Sigmoid colon (tissue), 7 donors: ENCODE measurements around the gene PRKAG3. TPM values are rescaled to one million over a fixed set of nuclear protein-coding genes. Genes with fewer than 3 reads are reported as not detected.

Experiments
- DNase-seq: peaks from one replicate; pipeline ENCODE4 v3.0.0-alpha.2; 2019
- H3K27ac ChIP-seq, 4 donors: fragments of 200-600 bp; sonication (generic); one replicate each; pipeline ENCODE4 v1.5.1; 2016 to 2019; ENCODE audit warnings: mild to moderate bottlenecking in 1 of 4
- H3K27me3 ChIP-seq, 3 donors: fragments of 200-600 bp; sonication (generic); one replicate each; pipeline ENCODE4 v1.5.1; 2019; ENCODE audit warnings: mild to moderate bottlenecking in 1 of 3
- H3K36me3 ChIP-seq, 4 donors: fragments of 200-600 bp; sonication (generic); one replicate each; pipeline ENCODE4 v1.5.1; 2016 to 2019
- H3K4me1 ChIP-seq, 4 donors: fragments of 200-600 bp; sonication (generic); one replicate each; pipeline ENCODE4 v1.5.1; 2017 to 2019
- H3K4me3 ChIP-seq, 4 donors: fragments of 200-600 bp; sonication (generic); one replicate each; pipeline ENCODE4 v1.5.1; 2017 to 2019; ENCODE audit warnings: mild to moderate bottlenecking in 2 of 4, moderate library complexity in 1 of 4
- H3K9me3 ChIP-seq, 4 donors: fragments of 200-600 bp in 3 of 4; sonication (generic) in 3 of 4; one replicate each; pipeline versions ENCODE4 v1.5.1 to v1.6.1; 2013 to 2019
- EP300 ChIP-seq, 4 donors: sonication (generic); formaldehyde crosslinking; IDR thresholded peaks; one replicate each; pipeline ENCODE4 v1.6.1; 2017; ENCODE audit warnings: antibody characterized with exemption in 4 of 4
- POLR2A ChIP-seq, 2 donors: fragments of 450-650 bp; IDR thresholded peaks; one replicate each; pipeline ENCODE4 v1.6.1; 2016; ENCODE audit warnings: antibody characterized with exemption in 2 of 2, mild to moderate bottlenecking in 2 of 2, moderate library complexity in 2 of 2
- POLR2AphosphoS5 ChIP-seq, 4 donors: sonication (generic); formaldehyde crosslinking; IDR thresholded peaks; one replicate each; pipeline ENCODE4 v1.6.1; 2017; ENCODE audit warnings: antibody characterized with exemption in 4 of 4
- WGBS, 2 donors: extraction: QIAGEN DNeasy Blood & Tissue Kit; methylation state at CpG; one replicate each; pipeline ENCODE4 v1.1.7; 2013; 5-methylcytosine and 5-hydroxymethylcytosine counted together
- intact Hi-C: fragments of 100-400 bp; cut with DNase I; formaldehyde crosslinking; loops from one replicate; pipeline ENCODE4 v1.15.1; 2023
- polyA plus RNA-seq, 3 donors: library from polyadenylated mRNA; stranded (reverse); fragments of 200-250 nt; gene quantifications; one replicate each; pipeline ENCODE4 v1.2.3, GENCODE V29; 2013
- total RNA-seq, 4 donors: library from RNA; depleted of rRNA; stranded (reverse); fragments of >200 nt; gene quantifications; one replicate each; pipeline ENCODE4 v1.1.0, GENCODE V29; 2016
- TF ChIP-seq, protein P1 (sequence below), 4 experiments: fragments of 450-650 bp in 3 of 4; fragments of 200-600 bp in 1 of 4; IDR thresholded peaks; one replicate each; pipeline ENCODE4 v1.5.1; 2016 to 2019; ENCODE audit warnings: antibody characterized with exemption in 4 of 4, mild to moderate bottlenecking in 3 of 4, moderate library complexity in 2 of 4
- donor health status: healthy with polysubstance abuse.
- donor health status: Bipolar disorder and iron deficiency.
- donor health status: healthy.

Gene PRKAG3
- total and polyA plus RNA-seq, 7 donors = not detected

DNA sequence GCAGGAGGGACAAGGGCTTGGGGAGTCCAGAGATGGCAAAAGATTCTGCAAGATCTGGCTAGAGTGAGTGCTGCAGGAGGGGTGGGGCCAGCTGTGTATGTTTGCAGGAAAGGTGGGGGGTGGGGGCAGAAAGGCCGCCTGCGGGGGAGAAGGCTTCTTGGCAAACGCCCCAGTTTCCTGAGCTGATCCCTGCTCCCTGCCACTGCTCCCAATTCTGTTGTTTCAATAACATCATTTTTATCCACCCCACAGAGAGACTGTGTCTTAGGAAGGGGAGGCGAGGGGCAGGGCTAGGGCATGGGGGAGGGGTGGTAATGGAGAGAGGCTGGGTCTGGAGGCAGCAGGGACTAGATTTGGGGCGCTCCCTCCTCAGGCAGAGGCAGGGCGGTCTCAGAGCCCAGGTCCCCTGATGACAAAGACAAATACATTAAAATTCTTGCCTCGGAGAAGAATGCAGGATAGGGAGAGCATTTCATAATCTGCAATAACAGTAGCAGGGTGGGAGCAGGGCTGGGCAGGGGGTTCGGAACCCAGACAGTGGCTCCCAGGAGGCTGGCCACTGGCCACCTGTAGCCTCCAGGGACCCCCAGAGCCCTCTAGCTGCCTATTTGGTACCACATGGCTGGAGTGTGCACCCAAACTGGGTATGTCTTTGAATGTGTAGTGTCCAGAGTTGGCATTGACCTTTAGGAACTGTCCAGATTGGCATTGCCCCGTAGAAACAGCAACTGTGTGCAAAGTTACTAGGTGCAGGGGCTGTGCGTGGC is 26.0 kb upstream of the PRKAG3 start:
- intact Hi-C loops = no loop called here
- no peak overlapping the region for H3K27ac ChIP-seq
- DNase-seq = peak; percentile 37
- WGBS, 2 donors = 16 to 20% methylated on average over 10 of the region's 10 CpGs
- peaks cover 34 to 100% (median 80%) of the 10 kb centered on the region in 3 donors for H3K27me3 ChIP-seq
- H3K4me3 ChIP-seq = no peak overlapping the region
- H3K9me3 ChIP-seq = no peaks in the 10 kb centered on the region
- H3K36me3 ChIP-seq = no peaks in the 10 kb centered on the region
- peaks cover 0 to 33% (median 28%) of the 10 kb centered on the region in 4 donors for H3K4me1 ChIP-seq
- TF ChIP-seq, protein P1, sequence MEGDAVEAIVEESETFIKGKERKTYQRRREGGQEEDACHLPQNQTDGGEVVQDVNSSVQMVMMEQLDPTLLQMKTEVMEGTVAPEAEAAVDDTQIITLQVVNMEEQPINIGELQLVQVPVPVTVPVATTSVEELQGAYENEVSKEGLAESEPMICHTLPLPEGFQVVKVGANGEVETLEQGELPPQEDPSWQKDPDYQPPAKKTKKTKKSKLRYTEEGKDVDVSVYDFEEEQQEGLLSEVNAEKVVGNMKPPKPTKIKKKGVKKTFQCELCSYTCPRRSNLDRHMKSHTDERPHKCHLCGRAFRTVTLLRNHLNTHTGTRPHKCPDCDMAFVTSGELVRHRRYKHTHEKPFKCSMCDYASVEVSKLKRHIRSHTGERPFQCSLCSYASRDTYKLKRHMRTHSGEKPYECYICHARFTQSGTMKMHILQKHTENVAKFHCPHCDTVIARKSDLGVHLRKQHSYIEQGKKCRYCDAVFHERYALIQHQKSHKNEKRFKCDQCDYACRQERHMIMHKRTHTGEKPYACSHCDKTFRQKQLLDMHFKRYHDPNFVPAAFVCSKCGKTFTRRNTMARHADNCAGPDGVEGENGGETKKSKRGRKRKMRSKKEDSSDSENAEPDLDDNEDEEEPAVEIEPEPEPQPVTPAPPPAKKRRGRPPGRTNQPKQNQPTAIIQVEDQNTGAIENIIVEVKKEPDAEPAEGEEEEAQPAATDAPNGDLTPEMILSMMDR (IDR thresholded peaks at IDR 0.05) = no peak
- no peak for TF ChIP-seq EP300 (IDR thresholded peaks at IDR 0.05)
- no peak for TF ChIP-seq POLR2A (IDR thresholded peaks at IDR 0.05)
- TF ChIP-seq POLR2AphosphoS5 (IDR thresholded peaks at IDR 0.05) = no peak

DNA sequence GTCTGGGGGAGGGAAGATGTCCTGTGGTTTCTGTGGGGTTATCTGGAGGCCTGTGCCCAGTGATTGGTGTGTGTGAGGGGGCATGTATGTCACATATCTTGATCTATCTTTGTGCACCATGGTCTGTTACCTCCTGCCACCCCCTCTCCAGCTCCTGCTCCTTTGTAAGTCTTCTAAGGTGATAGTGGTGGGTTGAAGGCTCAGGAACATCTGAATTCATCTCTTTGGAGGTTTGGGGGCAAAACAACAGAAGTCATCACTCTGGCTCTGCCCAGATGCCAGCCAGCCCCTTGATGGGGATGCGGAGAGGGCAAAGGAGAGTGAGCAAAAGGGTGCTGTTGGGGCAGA is 25.3 kb upstream of the PRKAG3 start:
- H3K27me3 ChIP-seq = peaks cover 36 to 100% (median 78%) of the 10 kb centered on the region in 3 donors
- intact Hi-C loops = no loop called here
- 57 to 69% methylated on average over 1 of the region's 1 CpG for WGBS, 2 donors
- DNase-seq = peak; percentile 36
- no peaks in the 10 kb centered on the region for H3K36me3 ChIP-seq
- no peaks in the 10 kb centered on the region for H3K9me3 ChIP-seq
- H3K27ac ChIP-seq = no peak overlapping the region
- TF ChIP-seq POLR2A (IDR thresholded peaks at IDR 0.05) (no peak), POLR2AphosphoS5 (IDR thresholded peaks at IDR 0.05) (no peak), EP300 (IDR thresholded peaks at IDR 0.05) (no peak)
- TF ChIP-seq, protein P1 (IDR thresholded peaks at IDR 0.05) = no peak
- no peak overlapping the region for H3K4me3 ChIP-seq
- peaks cover 0 to 33% (median 28%) of the 10 kb centered on the region in 4 donors for H3K4me1 ChIP-seq

DNA sequence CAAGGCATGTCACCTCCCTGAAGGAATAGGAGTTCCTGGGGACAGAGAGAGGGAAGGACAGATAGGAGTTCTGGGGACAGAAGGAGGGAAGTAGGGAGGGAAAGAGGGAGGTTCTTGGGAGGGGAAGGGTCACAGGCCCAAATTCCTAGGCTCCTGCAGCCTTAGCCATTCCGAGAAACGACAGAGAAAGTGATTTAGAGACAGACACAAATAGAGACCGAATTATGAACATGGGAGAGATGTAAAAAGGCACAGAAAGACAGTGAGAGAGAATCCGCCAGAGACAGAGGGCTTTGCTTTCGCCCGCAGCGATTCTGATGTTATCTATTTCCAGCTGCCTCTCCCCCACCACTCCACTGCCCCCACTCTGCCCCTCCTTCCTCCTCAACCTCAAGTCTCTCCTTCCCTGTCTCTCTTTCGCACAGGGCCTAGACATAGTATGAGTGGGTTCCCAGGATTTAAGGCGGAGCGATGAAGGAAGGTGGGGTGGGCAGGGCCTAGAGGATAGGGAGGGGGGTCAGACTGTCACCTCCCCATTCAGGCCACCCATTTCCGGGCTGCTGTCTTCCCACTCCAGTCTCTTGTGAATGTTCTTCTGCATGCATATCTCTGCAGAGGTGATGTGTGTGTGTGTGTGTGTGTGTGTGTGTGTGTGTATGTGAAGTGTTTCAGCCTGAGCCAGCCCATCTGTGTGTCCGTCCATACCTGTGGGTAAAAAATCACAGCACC is 24.7 kb upstream of the PRKAG3 start:
- peaks cover 36 to 100% (median 78%) of the 10 kb centered on the region in 3 donors for H3K27me3 ChIP-seq
- H3K4me1 ChIP-seq = peaks cover 0 to 33% (median 28%) of the 10 kb centered on the region in 4 donors
- H3K4me3 ChIP-seq = no peak overlapping the region
- intact Hi-C loops = no loop called here
- 23 to 46% methylated on average over 12 of the region's 12 CpGs for WGBS, 2 donors
- H3K27ac ChIP-seq = no peak overlapping the region
- no peaks in the 10 kb centered on the region for H3K9me3 ChIP-seq
- no peaks in the 10 kb centered on the region for H3K36me3 ChIP-seq
- no peak for TF ChIP-seq POLR2A (IDR thresholded peaks at IDR 0.05)
- TF ChIP-seq, protein P1 (IDR thresholded peaks at IDR 0.05) = no peak
- no peak for TF ChIP-seq EP300 (IDR thresholded peaks at IDR 0.05)
- no peak for TF ChIP-seq POLR2AphosphoS5 (IDR thresholded peaks at IDR 0.05)
- DNase-seq = peak; percentile 43

DNA sequence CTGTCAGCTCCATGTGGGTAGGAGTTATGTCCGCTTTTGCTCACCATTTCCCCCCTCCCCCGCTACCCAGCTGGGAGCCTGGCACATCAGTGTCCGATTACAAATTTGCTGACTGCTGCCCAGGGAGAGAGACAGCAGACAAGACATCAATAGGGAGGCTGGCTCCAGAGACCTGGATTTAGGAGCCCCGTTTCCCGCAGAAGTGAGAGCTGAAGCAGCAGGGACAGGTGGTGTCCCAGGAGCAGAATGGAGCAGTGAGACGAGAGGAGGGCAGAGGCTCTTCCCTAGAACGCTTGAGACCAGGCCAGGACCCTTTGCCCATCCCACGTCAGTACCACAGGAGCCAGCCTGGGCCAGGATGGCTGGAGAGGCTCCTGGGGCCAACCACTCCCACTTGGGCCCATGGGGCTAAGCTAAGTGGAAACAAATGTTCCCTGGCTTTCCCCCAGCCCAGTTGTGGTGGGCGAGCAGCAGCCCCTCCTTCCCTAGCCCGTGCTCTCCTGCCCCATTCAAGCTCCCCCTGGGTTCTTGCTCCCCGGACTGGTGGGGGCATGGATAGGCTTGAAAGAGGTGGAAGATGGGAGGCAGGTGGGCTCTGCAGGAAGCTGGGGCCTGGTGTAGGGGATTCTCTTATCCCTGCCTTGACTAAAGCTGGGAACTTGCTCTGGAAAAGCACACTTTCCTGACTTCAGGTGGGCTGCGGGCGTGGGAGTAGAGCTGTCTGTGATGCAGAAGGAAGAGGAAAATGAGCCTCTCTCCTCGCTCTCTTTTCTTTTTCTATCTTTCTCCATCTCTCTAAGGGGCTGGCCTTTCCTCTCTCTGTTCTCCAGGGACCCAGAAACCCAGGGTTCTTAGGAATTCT is 23.9 kb upstream of the PRKAG3 start:
- intact Hi-C loops = no loop called here
- peaks cover 0 to 26% (median 21%) of the 10 kb centered on the region in 4 donors for H3K4me1 ChIP-seq
- H3K4me3 ChIP-seq = no peak overlapping the region
- H3K27me3 ChIP-seq = peaks cover 32 to 98% (median 78%) of the 10 kb centered on the region in 3 donors
- H3K36me3 ChIP-seq = no peaks in the 10 kb centered on the region
- no peaks in the 10 kb centered on the region for H3K9me3 ChIP-seq
- WGBS, 2 donors = 37 to 49% methylated on average over 14 of the region's 14 CpGs
- TF ChIP-seq POLR2AphosphoS5 (IDR thresholded peaks at IDR 0.05) = no peak
- TF ChIP-seq EP300 (IDR thresholded peaks at IDR 0.05) = no peak
- TF ChIP-seq POLR2A (IDR thresholded peaks at IDR 0.05) = no peak
- TF ChIP-seq, protein P1 (IDR thresholded peaks at IDR 0.05) = no peak
- DNase-seq = peak; percentile 39
- no peak overlapping the region for H3K27ac ChIP-seq
